Mucosa of gallbladder (tissue), 1 donor: Measurements from ENCODE around the gene XAB2. TPM values are rescaled to one million over a fixed set of nuclear protein-coding genes. Genes with fewer than 3 reads are reported as not detected.
"Not testable (repeated sequence)": the region's sequence is repeated elsewhere in the genome, so short reads cannot be mapped to it uniquely, and the experiment has no call there.

ENCODE experiments used
- DNase-seq: peaks from one replicate; pipeline ENCODE4 v3.0.0-alpha.2; 2020; ENCODE audit warnings: low spot score
- total RNA-seq: library from RNA; stranded (reverse); gene quantifications from one replicate; pipeline ENCODE4 v1.2.1, GENCODE V29; 2021
- donor health status: DM: no; HTN: no; CAD: no.

XAB2 gene
- total RNA-seq, 1 donor from 2014 or later: 45.8 TPM

GRCh38 chr19:7577422-7577821 lies 51.9 kb downstream of the XAB2 start:
- not testable (repeated sequence) for DNase-seq

GRCh38 chr19:7575434-7576040 lies 53.8 kb downstream of the XAB2 start:
- no peak for DNase-seq

- no peak for DNase-seq
These were observed 58.6 kb downstream of the XAB2 start for GRCh38 chr19:7570761-7571160.

Other genes starting within 250 kb of the XAB2 start
- gene PEX11G, start 140.5 kb downstream of the XAB2 start, total RNA-seq: 8.2 TPM
- 87.6 TPM for gene ZNF358, start 113.4 kb downstream of the XAB2 start, total RNA-seq
- gene MCOLN1, start 106.9 kb downstream of the XAB2 start, total RNA-seq: 30.0 TPM
- 157 TPM for gene PNPLA6, start 93.8 kb downstream of the XAB2 start, total RNA-seq
- 61.3 TPM for gene CAMSAP3, start 33.7 kb downstream of the XAB2 start, total RNA-seq
- 121 TPM for gene PET100, start 248 bp upstream of the XAB2 start, total RNA-seq
- 4.7 TPM for gene PCP2, start 4.2 kb upstream of the XAB2 start, total RNA-seq
- 215 TPM for gene STXBP2, start 7.6 kb upstream of the XAB2 start, total RNA-seq
- not detected for gene RETN, start 39.5 kb upstream of the XAB2 start, total RNA-seq
- gene MCEMP1, start 47.5 kb upstream of the XAB2 start, total RNA-seq: 0.14 TPM
- gene TRAPPC5, start 51.3 kb upstream of the XAB2 start, total RNA-seq: 115 TPM
- 0.86 TPM for gene FCER2, start 72.6 kb upstream of the XAB2 start, total RNA-seq
- 0.83 TPM for gene CLEC4G, start 102.6 kb upstream of the XAB2 start, total RNA-seq
- 7.5 TPM for gene CD209, start 118.0 kb upstream of the XAB2 start, total RNA-seq
- gene CLEC4M, start 133.7 kb upstream of the XAB2 start, total RNA-seq: not detected
- gene EVI5L, start 200.7 kb upstream of the XAB2 start, total RNA-seq: 23.4 TPM
- 1.6 TPM for gene PRR36, start 244.8 kb upstream of the XAB2 start, total RNA-seq